Measurements from ENCODE around the gene SLFN12L.
A peak's percentile ranks its signal among the peaks of the same experiment; 100 is the strongest.
"Not testable (repeated sequence)": the region's sequence is repeated elsewhere in the genome, so short reads cannot be mapped to it uniquely, and the experiment has no call there.

SLFN12L gene

DNA sequence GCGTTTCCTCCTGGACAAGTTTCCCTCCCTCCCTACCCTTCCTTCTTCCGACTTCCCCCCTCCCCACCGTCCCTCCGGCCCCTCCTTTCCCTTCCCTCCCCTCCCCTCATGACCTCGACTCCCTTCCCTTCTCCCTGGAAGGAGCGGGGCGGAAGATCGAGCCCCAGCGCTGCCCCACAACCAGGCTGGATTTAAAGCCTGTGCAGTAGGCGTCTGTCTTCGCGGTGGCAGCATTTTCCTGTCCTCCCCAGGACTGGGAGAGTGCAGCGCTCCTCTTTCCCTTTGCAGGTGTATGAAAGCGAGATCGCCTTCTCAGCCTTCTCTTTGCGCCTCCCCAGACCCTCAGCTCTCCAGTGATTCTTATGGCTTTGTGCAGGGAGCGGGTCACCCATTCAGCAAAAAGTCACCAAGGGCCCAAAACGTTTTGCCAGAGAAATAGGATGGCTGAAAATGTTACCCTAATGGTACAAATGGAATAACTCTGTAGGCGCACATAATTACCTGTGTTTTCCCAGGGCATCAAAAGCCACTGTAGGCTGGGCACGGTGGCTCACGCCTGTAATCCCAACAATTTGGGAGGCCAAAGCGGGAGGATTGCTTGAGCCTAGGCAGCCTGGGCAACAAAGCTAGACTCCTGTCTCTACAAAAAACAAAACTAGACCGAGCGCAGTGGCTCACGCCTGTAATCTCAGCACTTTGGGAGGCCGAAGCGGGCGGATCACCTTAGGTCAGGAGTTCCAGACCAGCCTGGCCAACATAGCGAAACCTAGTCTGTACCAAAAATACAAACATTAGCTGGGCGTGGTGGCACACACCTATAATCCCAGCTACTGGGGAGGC, 40.8 kb downstream of the SLFN12L start:
- DNase-seq (ENCODE audit: low spot score) = no peak

DNA sequence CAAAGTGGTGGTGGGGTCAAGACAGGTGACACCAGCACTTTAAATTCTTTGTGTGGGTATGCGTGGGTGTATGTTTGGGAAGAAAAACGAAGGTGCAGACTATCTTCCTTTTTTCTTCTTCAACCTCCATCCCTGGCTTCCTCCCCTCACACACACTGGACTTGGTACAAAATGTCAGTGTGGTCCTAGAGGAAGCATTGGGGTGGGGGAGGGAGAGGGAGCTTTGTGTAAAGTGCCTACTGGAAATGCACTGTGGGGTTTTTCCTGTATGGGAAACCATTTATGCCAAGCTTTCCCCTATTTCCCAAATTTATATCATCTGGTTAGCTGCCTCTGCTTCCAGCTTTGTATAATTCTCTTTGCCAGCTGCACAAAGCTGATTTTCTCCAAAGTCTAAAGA, 44.4 kb downstream of the SLFN12L start:
- DNase-seq (ENCODE audit: low spot score) = no peak

- DNase-seq (ENCODE audit: low spot score) = no peak
Measured at GRCh38 chr17:35491417-35491816, 46.1 kb downstream of the SLFN12L start.

- DNase-seq (ENCODE audit: low spot score) = no peak
Measured at GRCh38 chr17:35489944-35490343, 47.5 kb downstream of the SLFN12L start.

- DNase-seq (ENCODE audit: low spot score) = no peak
Measured at GRCh38 chr17:35488991-35489390, 48.5 kb downstream of the SLFN12L start.

DNA sequence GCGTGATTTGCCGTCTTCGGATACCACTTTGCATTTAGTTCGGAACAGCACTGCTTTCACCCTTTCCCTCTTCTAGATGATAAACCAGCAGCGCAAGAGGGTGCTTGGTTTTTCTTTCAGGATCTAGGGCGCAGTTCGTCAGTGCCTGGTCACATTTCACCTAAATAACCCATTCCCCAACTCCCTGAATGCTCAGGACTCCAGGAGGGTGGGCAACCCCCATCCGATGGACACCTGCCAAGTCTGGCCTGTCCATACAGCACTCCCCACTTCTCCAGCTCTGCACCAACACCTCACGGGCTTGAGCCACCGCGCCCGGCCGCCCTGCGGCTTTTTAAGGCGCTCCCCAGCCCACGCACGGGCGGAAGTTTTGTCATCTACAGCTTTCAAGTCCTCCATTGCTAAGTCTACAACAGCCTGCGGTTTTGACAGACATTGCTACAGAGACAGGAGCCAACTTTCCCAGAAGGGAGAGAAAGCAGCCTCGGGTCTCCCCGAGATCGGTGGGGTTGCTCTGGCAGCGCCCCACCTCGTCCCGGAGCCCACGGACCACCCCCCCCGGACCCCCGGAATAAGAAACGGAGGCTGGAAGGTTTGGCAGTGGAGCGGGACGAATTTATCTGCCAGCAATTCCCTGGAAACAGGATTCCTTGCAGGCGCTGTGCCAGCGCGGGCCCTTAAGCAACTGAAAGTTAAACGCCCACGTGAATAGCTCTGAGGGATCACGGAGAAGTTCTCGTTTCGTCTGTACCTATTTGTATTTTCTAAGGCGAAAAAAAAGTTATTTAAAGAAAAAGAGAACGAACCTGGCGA, 50.4 kb downstream of the SLFN12L start:
- peak; percentile 78 for DNase-seq (ENCODE audit: low spot score)

- DNase-seq (ENCODE audit: low spot score) = no peak
Measured at GRCh38 chr17:35479271-35479670, 58.2 kb downstream of the SLFN12L start.

GRCh38 chr17:35477248-35477647, 60.2 kb downstream of the SLFN12L start:
- DNase-seq (ENCODE audit: low spot score) = no peak

DNA sequence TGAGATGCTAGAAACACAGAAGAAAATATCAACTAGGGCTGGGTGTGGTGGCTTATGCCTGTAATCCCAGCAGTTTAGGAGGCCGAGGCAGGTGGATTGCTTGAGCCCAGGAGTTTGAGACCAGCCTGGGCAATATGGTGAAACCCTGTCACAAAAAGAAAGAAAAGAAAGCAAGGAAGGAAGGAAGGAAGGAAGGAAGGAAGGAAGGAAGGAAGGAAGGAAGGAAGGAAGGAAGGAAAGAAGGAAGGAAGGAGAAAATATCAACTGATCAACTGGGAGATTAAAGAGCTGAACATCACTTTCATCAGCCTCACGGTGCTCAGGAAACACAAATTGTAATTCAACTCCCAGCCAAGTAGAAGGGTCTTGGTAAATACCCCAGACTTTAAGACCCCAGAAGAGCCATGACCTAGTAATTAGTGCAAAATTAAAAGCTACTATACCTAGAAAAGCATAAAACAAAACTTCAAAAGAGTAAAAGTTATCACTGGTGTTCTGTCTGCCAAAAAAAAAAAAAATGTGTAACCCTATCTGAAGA, 61.1 kb downstream of the SLFN12L start:
- no peak for DNase-seq (ENCODE audit: low spot score)

- no peak for DNase-seq (ENCODE audit: low spot score)
Measured at GRCh38 chr17:35468475-35468874, 69.0 kb downstream of the SLFN12L start.

DNA sequence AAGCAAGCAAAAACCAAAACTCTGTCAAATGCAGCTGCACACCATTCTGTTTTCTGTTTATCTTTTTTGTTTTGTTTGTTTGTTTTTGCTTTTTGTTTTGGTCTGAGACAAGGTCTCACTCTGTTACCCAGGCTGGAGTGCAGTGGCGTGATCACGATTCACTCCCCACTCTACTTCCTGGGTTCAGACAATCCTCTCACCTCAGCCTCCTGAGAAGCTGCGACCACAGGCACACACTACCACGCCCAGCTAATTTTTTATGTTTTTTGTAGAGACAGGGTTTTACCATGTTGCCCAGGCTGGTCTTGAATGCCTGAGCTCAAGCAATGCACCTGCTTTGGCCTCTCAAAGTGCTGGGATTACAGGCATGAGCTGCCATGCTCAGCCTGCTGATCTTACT, 69.7 kb downstream of the SLFN12L start:
- peak; percentile 56 for DNase-seq (ENCODE audit: low spot score)

GRCh38 chr17:35460354-35460851, 77.1 kb downstream of the SLFN12L start:
- peak; percentile 53 for DNase-seq (ENCODE audit: low spot score)

DNA sequence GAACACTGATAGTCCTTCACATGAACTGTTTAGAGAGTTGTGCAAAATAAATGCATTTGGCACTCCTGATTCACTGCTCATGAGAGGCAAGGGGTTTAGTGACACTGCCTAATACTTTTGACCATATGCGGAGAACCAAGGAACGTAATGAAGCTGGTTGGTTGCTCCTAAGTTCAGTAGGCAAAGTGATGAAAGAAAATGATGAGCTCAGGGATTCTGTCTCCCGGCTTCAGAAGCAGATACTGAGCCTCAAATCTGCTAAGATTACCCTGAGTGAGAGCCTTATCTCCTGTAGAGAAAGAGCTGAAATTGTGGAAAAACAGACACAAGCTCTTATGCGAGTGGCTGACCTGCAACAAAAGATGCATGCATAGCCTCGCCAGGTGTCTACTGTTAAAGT, 83.4 kb downstream of the SLFN12L start:
- DNase-seq (ENCODE audit: low spot score) = not testable (repeated sequence)

DNA sequence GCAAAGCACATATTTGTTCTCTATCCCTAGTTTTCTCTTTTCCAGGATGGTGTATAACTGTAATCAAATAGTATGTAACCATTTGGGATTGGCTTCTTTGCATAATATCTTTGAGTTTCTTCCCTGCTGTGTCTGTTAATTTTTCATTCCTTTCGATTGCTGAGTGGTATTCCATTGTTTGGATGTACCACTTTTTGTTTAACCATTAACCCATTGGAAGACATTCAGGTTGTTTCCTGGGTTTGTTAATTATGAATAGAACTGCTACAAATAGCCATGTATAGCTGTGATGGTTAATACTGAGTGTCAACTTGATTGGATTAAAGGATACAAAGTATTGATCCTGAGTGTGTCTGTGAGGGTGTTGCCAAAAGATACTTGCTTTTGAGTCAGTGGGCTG, 84.3 kb downstream of the SLFN12L start:
- DNase-seq (ENCODE audit: low spot score) = no peak

- DNase-seq (ENCODE audit: low spot score) = no peak
Measured at GRCh38 chr17:35449371-35449931, 88.0 kb downstream of the SLFN12L start.

GRCh38 chr17:35448899-35449227, 88.6 kb downstream of the SLFN12L start:
- no peak for DNase-seq (ENCODE audit: low spot score)

GRCh38 chr17:35448214-35448898, 89.1 kb downstream of the SLFN12L start, which contains the start of gene SLFN13:
Gene SLFN13, minus strand, starts transcription at chr17:35448766. Its CDS starts 3,086 bp downstream, at chr17:35445680.
- peak; percentile 84 for DNase-seq (ENCODE audit: low spot score)

- no peak for DNase-seq (ENCODE audit: low spot score)
Measured at GRCh38 chr17:35447499-35447898, 90.0 kb downstream of the SLFN12L start.

DNA sequence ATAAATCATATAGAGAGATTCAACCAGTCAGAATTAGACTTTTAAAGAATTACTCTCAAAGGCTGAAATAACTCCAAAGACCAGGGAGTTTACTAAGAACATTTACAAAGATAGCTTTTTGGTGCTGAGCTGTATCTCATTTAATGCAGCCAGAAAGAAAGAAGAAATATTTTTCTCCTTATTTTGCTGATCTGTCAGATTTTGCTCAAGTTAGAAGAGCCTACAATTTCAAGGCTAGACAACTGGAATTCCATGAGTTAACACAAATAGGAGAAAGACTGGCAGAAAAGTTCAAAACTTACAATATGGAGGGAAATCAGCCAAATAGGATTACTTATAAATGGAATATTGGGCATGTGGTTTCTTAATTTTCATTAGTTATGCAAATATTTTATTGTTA, 99.0 kb downstream of the SLFN12L start:
- no peak for DNase-seq (ENCODE audit: low spot score)

DNA sequence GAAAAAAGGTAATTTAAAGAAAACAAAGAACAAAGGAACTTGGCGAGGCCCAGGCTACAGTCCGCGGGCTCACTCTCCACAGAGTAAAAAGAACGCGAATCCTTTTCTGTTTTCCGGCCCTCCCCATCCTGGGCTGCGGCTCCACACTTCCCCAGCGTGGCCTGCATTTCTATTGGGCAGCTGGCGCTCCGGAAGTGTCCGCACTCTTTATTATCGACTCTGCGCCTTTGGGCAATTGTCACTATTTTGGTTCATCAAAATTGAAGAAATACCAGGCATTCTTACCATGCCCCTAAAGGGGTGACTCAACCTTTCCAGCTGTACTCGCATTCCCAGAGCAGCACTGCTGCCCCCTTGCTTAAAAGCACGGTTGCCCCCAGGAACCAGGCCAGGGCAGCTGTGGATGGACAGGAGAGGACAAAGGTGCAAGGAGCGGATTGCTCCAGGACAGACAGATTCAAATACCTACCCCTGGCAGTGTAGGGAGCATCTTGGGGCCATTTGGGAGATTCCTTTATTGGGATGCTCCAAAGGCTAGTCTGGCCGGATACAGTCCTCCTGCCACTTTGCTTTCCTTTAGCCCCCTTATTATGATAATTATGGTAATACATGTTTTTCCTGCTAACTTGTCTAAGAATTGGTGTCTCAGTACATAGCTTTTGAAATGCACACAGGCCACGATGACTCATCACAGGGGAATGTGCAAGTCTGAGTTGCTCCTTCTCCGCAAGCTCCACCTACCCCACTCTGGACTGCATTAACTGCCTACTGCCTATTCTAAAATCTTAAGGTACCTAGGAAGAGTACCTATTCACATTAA, 104.2 kb downstream of the SLFN12L start:
- DNase-seq (ENCODE audit: low spot score) = peak; percentile 86

Measured in CD4-positive, alpha-beta T cell treated with Interleukin-2 at 100 ng/mL for 4 hours (primary cell).